Measurements from ENCODE around the gene SLC35D1.
A peak's percentile ranks its signal among the peaks of the same experiment; 100 is the strongest.

The SLC35D1 gene

GRCh38 chr1:67001682-67002425 lies 52.1 kb downstream of the SLC35D1 start:
- Histone ChIP-seq H3K4me1 (ENCODE audit: insufficient read depth, low read length, severe bottlenecking) (peaks cover 10% of the 10 kb centered on the region), H3K9me3 (ENCODE audit: low read length) (no peaks in the 10 kb centered on the region)

GRCh38 chr1:66999640-67000400 lies 54.1 kb downstream of the SLC35D1 start:
- TF ChIP-seq EZH2 (IDR thresholded peaks at IDR 0.05; ENCODE audit: borderline replicate concordance, low read length) (no peak), CTCF (IDR thresholded peaks at IDR 0.05; ENCODE audit: low read length) (no peak)
- Histone ChIP-seq H3K79me2 (ENCODE audit: insufficient read depth, low read length) (no peaks in the 10 kb centered on the region), H3K9me2 (ENCODE audit: low read depth, low read length) (no peaks in the 10 kb centered on the region), H2AFZ (ENCODE audit: low read length) (no peak overlapping the region), H3F3A (ENCODE audit: insufficient read depth, low read length) (no peaks in the 10 kb centered on the region), H3K36me3 (ENCODE audit: insufficient read depth, low read length) (peaks cover 36% of the 10 kb centered on the region; the same call in 1 of the 2 replicates), H3K4me2 (ENCODE audit: low read length) (no peak overlapping the region), H3K4me3 (ENCODE audit: low read depth, low read length, poor library complexity, severe bottlenecking) (no peak overlapping the region), H3K27me3 (ENCODE audit: insufficient read depth, low read length) (no peaks in the 10 kb centered on the region), H3K9me3 (ENCODE audit: low read length) (no peaks in the 10 kb centered on the region), H4K20me1 (ENCODE audit: insufficient read depth, low read length) (no peaks in the 10 kb centered on the region), H3K4me1 (ENCODE audit: insufficient read depth, low read length, severe bottlenecking) (peaks cover 26% of the 10 kb centered on the region), H3K9ac (ENCODE audit: low read length) (no peak overlapping the region), H3K27ac (ENCODE audit: low read depth, low read length, poor library complexity, severe bottlenecking) (no peak overlapping the region)

More at GRCh38 chr1:67001682-67002425, 52.1 kb downstream of the SLC35D1 start:
- H3K4me3 ChIP-seq (ENCODE audit: low read depth, low read length, poor library complexity, severe bottlenecking): no peak overlapping the region
- no peaks in the 10 kb centered on the region for H3K27me3 ChIP-seq (ENCODE audit: insufficient read depth, low read length)
- no peaks in the 10 kb centered on the region for H3K79me2 ChIP-seq (ENCODE audit: insufficient read depth, low read length)
- no peaks in the 10 kb centered on the region for H4K20me1 ChIP-seq (ENCODE audit: insufficient read depth, low read length)
- H3K27ac ChIP-seq (ENCODE audit: low read depth, low read length, poor library complexity, severe bottlenecking): peak overlapping the region; percentile 22
- H3F3A ChIP-seq (ENCODE audit: insufficient read depth, low read length): no peaks in the 10 kb centered on the region
- no peak overlapping the region for H2AFZ ChIP-seq (ENCODE audit: low read length)
- peaks cover 39% of the 10 kb centered on the region; the same call in 1 of the 2 replicates for H3K36me3 ChIP-seq (ENCODE audit: insufficient read depth, low read length)
- H3K9me2 ChIP-seq (ENCODE audit: low read depth, low read length): no peaks in the 10 kb centered on the region
- TF ChIP-seq EZH2 (IDR thresholded peaks at IDR 0.05; ENCODE audit: borderline replicate concordance, low read length) (no peak), CTCF (IDR thresholded peaks at IDR 0.05; ENCODE audit: low read length) (no peak)
- H3K9ac ChIP-seq (ENCODE audit: low read length): no peak overlapping the region
- H3K4me2 ChIP-seq (ENCODE audit: low read length): no peak overlapping the region

GRCh38 chr1:66998972-66999371 lies 55.0 kb downstream of the SLC35D1 start:
- Histone ChIP-seq H3K4me3 (ENCODE audit: low read depth, low read length, poor library complexity, severe bottlenecking) (no peak overlapping the region), H3K27ac (ENCODE audit: low read depth, low read length, poor library complexity, severe bottlenecking) (no peak overlapping the region), H3K79me2 (ENCODE audit: insufficient read depth, low read length) (no peaks in the 10 kb centered on the region), H3K27me3 (ENCODE audit: insufficient read depth, low read length) (no peaks in the 10 kb centered on the region), H3K9ac (ENCODE audit: low read length) (no peak overlapping the region), H3K4me1 (ENCODE audit: insufficient read depth, low read length, severe bottlenecking) (peaks cover 28% of the 10 kb centered on the region), H3K4me2 (ENCODE audit: low read length) (no peak overlapping the region), H2AFZ (ENCODE audit: low read length) (no peak overlapping the region), H3K9me3 (ENCODE audit: low read length) (no peaks in the 10 kb centered on the region), H3K9me2 (ENCODE audit: low read depth, low read length) (no peaks in the 10 kb centered on the region), H3K36me3 (ENCODE audit: insufficient read depth, low read length) (peaks cover 30% of the 10 kb centered on the region; the same call in 1 of the 2 replicates), H3F3A (ENCODE audit: insufficient read depth, low read length) (no peaks in the 10 kb centered on the region), H4K20me1 (ENCODE audit: insufficient read depth, low read length) (no peaks in the 10 kb centered on the region)
- TF ChIP-seq EZH2 (IDR thresholded peaks at IDR 0.05; ENCODE audit: borderline replicate concordance, low read length) (no peak), CTCF (IDR thresholded peaks at IDR 0.05; ENCODE audit: low read length) (no peak)
